Posterior cingulate gyrus (tissue), 11 donors: ENCODE measurements around the gene INHBE.

ENCODE experiments used
- DNase-seq, 10 donors: peaks; one replicate each; pipeline versions ENCODE4 v3.0.0 to v3.0.0-alpha.2; 2020 to 2021; ENCODE audit warnings: mixed read lengths in 3 of 10
- intact Hi-C: fragments of 100-400 bp; cut with DNase I; formaldehyde crosslinking; loops from one replicate; pipeline ENCODE4 v1.15.1; 2023

INHBE gene

DNA sequence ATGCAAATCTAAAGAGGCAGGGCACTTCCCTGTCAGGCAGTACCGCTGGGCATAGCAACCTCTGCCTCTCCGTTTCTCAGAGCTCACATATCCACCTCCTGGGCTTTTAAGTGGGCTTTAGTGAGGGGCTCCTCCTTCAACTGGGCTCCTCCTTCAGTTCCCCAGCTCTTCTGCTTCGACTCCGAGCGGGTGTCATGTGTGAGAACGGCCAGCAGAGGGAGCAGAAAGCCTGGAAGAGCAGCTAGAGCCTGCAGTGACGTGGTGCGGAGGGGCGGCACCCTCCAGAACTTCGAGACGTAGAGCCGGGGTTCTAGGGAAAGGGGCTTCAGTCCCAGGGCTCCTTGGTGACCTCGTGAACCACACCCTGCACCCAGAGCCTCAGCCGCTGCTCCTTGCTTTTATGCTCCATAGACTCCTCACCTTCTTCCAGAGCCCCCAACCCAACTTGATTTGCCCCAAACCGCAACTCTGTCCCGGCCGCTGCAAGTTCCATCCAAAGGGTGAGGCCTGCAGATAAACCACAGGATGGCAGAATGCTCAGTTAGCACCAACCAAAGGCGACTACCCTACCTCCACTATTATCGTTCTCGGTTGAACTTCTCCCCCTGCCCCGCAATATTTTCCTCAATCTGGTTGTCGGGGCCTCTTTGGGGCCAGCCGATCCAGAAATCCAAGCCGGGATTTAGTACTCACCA lies 4.1 kb downstream of the INHBE start:
- intact Hi-C loops: loop anchor here (2.0 kb wide), 1 partner anchor 30 kb away; the partner anchor contains the start of gene MARS1
- peak; percentile 89 to 98 (median 94) for DNase-seq

GRCh38 chr12:57459750-57460467 lies 4.8 kb downstream of the INHBE start, which contains the start of gene GLI1:
Gene GLI1 (plus strand): TSS chr12:57459785. CDS start chr12:57463692, 3,907 bp downstream.
- intact Hi-C loops: loop anchor here (2.0 kb wide), 1 partner anchor 29 kb away; the partner anchor contains the start of gene MARS1
- no peak for DNase-seq

GRCh38 chr12:57460468-57460784 lies 5.3 kb downstream of the INHBE start:
- DNase-seq: no peak
- intact Hi-C loops: no loop called here

DNA sequence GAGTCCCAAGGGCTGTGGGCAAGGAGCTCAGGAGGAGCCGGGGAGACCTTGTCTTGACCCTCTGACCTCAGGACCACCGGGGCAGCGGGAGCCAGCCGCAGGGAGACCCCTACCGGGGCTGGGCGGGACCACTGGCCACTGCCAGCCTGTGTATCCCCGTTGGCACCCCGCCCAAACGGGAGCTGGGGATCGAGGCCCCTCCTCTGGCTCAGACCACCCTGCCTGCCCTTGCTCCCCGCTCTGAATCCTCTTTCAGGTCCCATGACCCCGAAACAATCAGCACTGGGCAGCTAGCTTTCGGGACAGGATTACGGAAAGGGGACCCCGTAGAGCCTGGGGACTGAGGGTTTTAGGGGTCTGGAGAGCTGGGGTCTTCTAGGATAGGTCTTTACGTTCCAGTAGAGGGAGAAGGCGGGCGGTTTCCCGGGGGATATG lies 5.8 kb downstream of the INHBE start:
- peak in 1 of 10 donors; percentile 59 for DNase-seq
- intact Hi-C loops: no loop called here

GRCh38 chr12:57461276-57461916 lies 6.3 kb downstream of the INHBE start:
- intact Hi-C loops: no loop called here
- DNase-seq: peak in 3 of 10 donors; percentile 29 to 77 (median 40)

GRCh38 chr12:57461917-57462250 lies 6.8 kb downstream of the INHBE start:
- intact Hi-C loops: no loop called here
- DNase-seq: no peak

DNA sequence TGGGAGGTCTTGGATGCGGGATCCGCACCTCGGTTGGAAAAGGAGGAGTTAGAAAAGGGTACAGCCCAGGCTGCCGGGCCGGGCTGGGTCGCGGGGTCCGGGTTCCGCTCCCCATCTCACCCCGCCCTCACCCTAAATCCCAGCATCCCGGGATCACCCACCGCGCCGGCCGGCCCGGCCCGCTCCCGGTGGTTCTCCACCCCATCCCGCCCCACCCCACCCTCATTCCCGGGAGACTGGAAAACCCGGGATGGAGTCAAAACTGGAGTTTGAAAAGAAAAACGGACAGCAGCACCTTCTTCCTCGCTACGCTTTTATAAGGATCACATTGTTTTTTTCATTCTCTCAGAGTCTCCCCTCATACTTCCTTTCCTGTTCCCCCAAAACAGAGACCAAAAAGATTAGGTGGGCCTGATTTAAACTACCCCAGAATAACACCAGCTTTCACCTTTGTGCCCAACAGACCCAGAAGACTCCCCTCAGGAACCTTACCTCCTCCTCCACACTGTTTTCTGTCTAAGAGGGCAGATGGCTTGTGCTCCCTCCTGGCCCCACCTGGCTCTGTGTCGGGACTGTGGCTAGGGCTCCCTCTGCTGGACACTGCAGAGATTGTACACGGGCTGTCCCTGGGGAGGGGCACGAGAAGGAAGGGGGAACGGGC lies 7.3 kb downstream of the INHBE start:
- peak; percentile 65 to 96 (median 79) for DNase-seq
- intact Hi-C loops: no loop called here

DNA sequence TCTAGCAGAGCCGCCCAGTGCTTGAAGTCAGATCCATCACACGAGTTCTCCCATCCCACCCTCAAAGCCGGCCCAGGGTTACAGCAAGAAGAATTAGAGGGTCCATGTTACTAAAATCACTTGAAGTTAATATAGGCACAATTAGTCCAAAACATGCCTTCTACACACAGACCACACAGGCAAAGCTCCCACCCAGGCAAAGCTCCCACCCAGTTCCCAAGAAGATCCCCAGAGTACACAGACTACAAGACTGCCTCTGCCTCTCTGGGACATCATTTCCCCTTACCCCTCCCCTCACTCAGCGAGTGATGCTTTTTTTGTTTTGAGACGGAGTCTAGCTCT lies 7.8 kb downstream of the INHBE start:
- intact Hi-C loops: no loop called here
- no peak for DNase-seq

- intact Hi-C loops: no loop called here
- DNase-seq: peak in 1 of 10 donors; percentile 44
These were observed 9.5 kb downstream of the INHBE start for GRCh38 chr12:57464569-57464968.

DNA sequence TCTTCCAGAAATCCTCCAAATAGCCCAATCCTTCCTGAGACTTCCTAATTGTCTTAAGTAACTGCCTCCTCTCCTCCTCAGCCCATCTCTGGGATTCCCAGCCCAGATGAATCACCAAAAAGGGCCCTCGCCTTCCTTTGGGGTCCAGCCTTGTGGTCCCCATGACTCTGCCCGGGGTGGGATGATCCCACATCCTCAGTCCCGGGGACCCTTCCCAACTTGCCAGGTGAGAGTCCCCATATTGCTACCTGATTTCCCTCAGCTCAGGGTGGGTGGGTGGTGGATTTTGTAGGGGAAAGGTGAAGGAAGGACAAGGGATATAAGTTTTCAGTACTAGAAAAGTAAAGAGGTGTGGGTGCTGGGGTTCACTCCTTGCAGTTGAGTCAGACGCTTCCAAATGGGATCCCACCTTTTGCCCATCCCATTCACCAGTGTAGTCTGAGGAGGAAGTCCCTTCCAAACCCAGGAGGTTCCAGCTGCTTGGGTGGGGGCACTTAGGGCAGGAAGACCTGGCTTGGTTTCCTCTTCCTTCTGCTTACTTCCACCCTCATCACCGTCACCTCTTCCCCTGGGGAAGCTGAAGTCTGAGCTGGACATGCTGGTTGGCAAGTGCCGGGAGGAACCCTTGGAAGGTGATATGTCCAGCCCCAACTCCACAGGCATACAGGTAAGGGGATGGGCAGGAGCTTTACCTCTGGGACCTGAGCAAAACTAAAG lies 10.1 kb downstream of the INHBE start:
- intact Hi-C loops: no loop called here

GRCh38 chr12:57465747-57466505 lies 10.8 kb downstream of the INHBE start:
- no peak for DNase-seq
- intact Hi-C loops: no loop called here

More for the DNA sequence above, 10.1 kb downstream of the INHBE start:
- DNase-seq: peak in 1 of 10 donors; percentile 31

DNA sequence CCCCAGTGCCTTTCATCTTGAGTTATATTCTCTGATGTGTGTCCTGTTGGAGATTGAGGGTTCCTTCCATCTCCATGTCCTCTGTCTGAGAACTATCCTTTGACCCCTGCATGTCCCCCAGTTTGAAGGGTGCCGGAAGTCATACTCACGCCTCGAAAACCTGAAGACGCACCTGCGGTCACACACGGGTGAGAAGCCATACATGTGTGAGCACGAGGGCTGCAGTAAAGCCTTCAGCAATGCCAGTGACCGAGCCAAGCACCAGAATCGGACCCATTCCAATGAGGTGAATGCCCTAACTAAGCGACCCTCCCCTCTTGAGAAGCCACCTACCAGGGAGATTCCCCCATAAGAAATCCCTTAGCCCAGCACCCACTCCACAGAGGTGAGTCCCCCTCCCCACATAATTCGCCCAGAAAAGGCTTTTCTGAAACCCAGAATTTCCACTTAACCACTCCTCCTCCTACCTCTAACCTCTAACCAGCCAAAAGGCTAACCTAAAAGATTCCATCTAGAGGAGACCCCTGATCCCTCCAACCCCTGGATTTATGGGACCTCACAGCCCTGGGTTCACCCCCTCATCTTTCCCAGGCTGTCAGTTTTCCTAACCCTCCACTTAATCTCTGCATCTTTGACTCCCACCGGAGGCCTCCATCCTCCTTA lies 12.2 kb downstream of the INHBE start:
- intact Hi-C loops: no loop called here
- DNase-seq: no peak

DNA sequence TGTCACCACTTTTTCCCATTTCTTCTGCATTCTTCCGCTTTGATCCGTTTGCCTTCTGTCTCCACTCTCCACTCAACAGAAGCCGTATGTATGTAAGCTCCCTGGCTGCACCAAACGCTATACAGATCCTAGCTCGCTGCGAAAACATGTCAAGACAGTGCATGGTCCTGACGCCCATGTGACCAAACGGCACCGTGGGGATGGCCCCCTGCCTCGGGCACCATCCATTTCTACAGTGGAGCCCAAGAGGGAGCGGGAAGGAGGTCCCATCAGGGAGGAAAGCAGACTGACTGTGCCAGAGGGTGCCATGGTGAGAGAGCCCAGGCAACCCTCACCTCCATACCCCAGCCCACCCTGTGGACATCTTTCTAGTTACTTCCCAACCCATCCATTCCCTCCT lies 12.8 kb downstream of the INHBE start:
- intact Hi-C loops: no loop called here
- no peak for DNase-seq

DNA sequence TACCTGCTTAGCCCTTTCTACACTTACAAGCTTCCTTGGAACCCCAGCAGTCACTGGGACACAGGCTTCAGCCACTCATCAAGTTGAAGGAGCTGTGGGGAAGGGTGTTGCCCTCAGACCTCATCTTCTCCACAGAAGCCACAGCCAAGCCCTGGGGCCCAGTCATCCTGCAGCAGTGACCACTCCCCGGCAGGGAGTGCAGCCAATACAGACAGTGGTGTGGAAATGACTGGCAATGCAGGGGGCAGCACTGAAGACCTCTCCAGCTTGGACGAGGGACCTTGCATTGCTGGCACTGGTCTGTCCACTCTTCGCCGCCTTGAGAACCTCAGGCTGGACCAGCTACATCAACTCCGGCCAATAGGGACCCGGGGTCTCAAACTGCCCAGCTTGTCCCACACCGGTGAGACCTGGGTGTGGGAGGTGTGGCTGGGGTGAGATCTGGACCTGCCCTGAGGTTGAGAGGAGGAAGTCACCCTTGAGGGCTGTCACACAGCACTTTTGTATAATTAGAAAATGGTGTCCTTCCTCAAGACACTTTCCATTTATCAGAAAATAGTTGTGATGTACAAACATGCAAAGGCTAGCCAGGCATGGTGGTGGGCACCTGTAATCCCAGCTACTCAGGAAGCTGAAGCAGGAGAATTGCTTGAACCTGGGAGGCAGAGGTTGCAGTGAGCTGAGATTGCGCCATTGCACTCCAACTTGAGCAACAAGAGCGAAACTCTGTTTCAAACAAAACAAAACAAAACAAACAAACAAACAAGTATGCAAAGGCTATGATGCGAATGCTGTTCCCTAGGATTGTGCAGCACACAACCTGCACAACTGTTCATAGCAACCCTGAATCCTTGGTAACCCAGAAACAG lies 14.4 kb downstream of the INHBE start:
- intact Hi-C loops: no loop called here
- peak in 1 of 10 donors; percentile 66 for DNase-seq

DNA sequence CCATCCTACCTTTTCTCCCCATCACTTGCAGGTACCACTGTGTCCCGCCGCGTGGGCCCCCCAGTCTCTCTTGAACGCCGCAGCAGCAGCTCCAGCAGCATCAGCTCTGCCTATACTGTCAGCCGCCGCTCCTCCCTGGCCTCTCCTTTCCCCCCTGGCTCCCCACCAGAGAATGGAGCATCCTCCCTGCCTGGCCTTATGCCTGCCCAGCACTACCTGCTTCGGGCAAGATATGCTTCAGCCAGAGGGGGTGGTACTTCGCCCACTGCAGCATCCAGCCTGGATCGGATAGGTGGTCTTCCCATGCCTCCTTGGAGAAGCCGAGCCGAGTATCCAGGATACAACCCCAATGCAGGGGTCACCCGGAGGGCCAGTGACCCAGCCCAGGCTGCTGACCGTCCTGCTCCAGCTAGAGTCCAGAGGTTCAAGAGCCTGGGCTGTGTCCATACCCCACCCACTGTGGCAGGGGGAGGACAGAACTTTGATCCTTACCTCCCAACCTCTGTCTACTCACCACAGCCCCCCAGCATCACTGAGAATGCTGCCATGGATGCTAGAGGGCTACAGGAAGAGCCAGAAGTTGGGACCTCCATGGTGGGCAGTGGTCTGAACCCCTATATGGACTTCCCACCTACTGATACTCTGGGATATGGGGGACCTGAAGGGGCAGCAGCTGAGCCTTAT lies 15.3 kb downstream of the INHBE start:
- DNase-seq: peak in 2 of 10 donors; percentile 52 to 78
- intact Hi-C loops: no loop called here

DNA sequence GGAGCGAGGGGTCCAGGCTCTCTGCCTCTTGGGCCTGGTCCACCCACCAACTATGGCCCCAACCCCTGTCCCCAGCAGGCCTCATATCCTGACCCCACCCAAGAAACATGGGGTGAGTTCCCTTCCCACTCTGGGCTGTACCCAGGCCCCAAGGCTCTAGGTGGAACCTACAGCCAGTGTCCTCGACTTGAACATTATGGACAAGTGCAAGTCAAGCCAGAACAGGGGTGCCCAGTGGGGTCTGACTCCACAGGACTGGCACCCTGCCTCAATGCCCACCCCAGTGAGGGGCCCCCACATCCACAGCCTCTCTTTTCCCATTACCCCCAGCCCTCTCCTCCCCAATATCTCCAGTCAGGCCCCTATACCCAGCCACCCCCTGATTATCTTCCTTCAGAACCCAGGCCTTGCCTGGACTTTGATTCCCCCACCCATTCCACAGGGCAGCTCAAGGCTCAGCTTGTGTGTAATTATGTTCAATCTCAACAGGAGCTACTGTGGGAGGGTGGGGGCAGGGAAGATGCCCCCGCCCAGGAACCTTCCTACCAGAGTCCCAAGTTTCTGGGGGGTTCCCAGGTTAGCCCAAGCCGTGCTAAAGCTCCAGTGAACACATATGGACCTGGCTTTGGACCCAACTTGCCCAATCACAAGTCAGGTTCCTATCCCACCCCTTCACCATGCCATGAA lies 16.0 kb downstream of the INHBE start:
- DNase-seq: peak in 2 of 10 donors; percentile 19 to 24

DNA sequence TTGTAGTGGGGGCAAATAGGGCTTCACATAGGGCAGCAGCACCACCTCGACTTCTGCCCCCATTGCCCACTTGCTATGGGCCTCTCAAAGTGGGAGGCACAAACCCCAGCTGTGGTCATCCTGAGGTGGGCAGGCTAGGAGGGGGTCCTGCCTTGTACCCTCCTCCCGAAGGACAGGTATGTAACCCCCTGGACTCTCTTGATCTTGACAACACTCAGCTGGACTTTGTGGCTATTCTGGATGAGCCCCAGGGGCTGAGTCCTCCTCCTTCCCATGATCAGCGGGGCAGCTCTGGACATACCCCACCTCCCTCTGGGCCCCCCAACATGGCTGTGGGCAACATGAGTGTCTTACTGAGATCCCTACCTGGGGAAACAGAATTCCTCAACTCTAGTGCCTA lies 16.6 kb downstream of the INHBE start:
- DNase-seq: peak in 2 of 10 donors; percentile 41 to 42
- intact Hi-C loops: no loop called here

More for the DNA sequence above, 16.0 kb downstream of the INHBE start:
- intact Hi-C loops: no loop called here
